ENCODE measurements around the gene ORAI2.
"Not testable (repeated sequence)": the region's sequence is repeated elsewhere in the genome, so short reads cannot be mapped to it uniquely, and the experiment has no call there.

ORAI2 gene

GRCh38 chr7:102403563-102403962 lies 29.8 kb upstream of the ORAI2 start:
- no peak overlapping the region for H3K27ac ChIP-seq
- no peak for DNase-seq
- H3K4me3 ChIP-seq (ENCODE audit: low read depth, low read length): no peak overlapping the region
- no peak for TF ChIP-seq CTCF (IDR thresholded peaks at IDR 0.05; ENCODE audit: low read depth, low read length)
- H3K36me3 ChIP-seq: peaks cover 89% of the 10 kb centered on the region
- H3K27me3 ChIP-seq (ENCODE audit: insufficient read depth, low read depth, severe bottlenecking): no peaks in the 10 kb centered on the region
- no peaks in the 10 kb centered on the region for H3K9me3 ChIP-seq (ENCODE audit: severe bottlenecking)

- H3K27ac ChIP-seq: peak overlapping the region; percentile 44
- no peaks in the 10 kb centered on the region for H3K27me3 ChIP-seq (ENCODE audit: insufficient read depth, low read depth, severe bottlenecking)
- no peak overlapping the region for H3K4me3 ChIP-seq (ENCODE audit: low read depth, low read length)
- TF ChIP-seq CTCF (IDR thresholded peaks at IDR 0.05; ENCODE audit: low read depth, low read length): peak; percentile 87
- H3K9me3 ChIP-seq (ENCODE audit: severe bottlenecking): no peaks in the 10 kb centered on the region
- peaks cover 89% of the 10 kb centered on the region for H3K36me3 ChIP-seq
- peak; percentile 58 for DNase-seq
Measured at GRCh38 chr7:102404005-102404861, 29.1 kb upstream of the ORAI2 start.

GRCh38 chr7:102404862-102405188 lies 28.6 kb upstream of the ORAI2 start:
- not testable (repeated sequence) for H3K9me3 ChIP-seq (ENCODE audit: severe bottlenecking); H3K4me3 ChIP-seq (ENCODE audit: low read depth, low read length); H3K27ac ChIP-seq; H3K27me3 ChIP-seq (ENCODE audit: insufficient read depth, low read depth, severe bottlenecking); DNase-seq
- H3K36me3 ChIP-seq: peaks cover 89% of the 10 kb centered on the region

GRCh38 chr7:102407910-102408309 lies 25.5 kb upstream of the ORAI2 start:
- H3K9me3 ChIP-seq (ENCODE audit: severe bottlenecking): no peaks in the 10 kb centered on the region
- H3K36me3 ChIP-seq: peaks cover 92% of the 10 kb centered on the region
- no peak for DNase-seq
- no peak overlapping the region for H3K4me3 ChIP-seq (ENCODE audit: low read depth, low read length)
- no peak for TF ChIP-seq CTCF (IDR thresholded peaks at IDR 0.05; ENCODE audit: low read depth, low read length)
- H3K27me3 ChIP-seq (ENCODE audit: insufficient read depth, low read depth, severe bottlenecking): no peaks in the 10 kb centered on the region
- H3K27ac ChIP-seq: no peak overlapping the region

GRCh38 chr7:102408530-102408929 lies 24.8 kb upstream of the ORAI2 start:
- not testable (repeated sequence) for H3K9me3 ChIP-seq (ENCODE audit: severe bottlenecking); H3K27ac ChIP-seq; H3K4me3 ChIP-seq (ENCODE audit: low read depth, low read length); H3K27me3 ChIP-seq (ENCODE audit: insufficient read depth, low read depth, severe bottlenecking); DNase-seq
- peaks cover 94% of the 10 kb centered on the region for H3K36me3 ChIP-seq

- Histone ChIP-seq H3K36me3 (peaks cover 94% of the 10 kb centered on the region), H3K4me3 (ENCODE audit: low read depth, low read length) (no peak overlapping the region), H3K27me3 (ENCODE audit: insufficient read depth, low read depth, severe bottlenecking) (no peaks in the 10 kb centered on the region), H3K9me3 (ENCODE audit: severe bottlenecking) (no peaks in the 10 kb centered on the region), H3K27ac (no peak overlapping the region)
- DNase-seq: no peak
- TF ChIP-seq CTCF (IDR thresholded peaks at IDR 0.05; ENCODE audit: low read depth, low read length): no peak
Measured at GRCh38 chr7:102409340-102409739, 24.0 kb upstream of the ORAI2 start.

- no peak for DNase-seq
- no peaks in the 10 kb centered on the region for H3K9me3 ChIP-seq (ENCODE audit: severe bottlenecking)
- no peak for TF ChIP-seq CTCF (IDR thresholded peaks at IDR 0.05; ENCODE audit: low read depth, low read length)
- H3K27ac ChIP-seq: no peak overlapping the region
- H3K4me3 ChIP-seq (ENCODE audit: low read depth, low read length): no peak overlapping the region
- H3K27me3 ChIP-seq (ENCODE audit: insufficient read depth, low read depth, severe bottlenecking): no peaks in the 10 kb centered on the region
- H3K36me3 ChIP-seq: peaks cover 93% of the 10 kb centered on the region
Measured at GRCh38 chr7:102410123-102410522, 23.3 kb upstream of the ORAI2 start.
